Panc1 (cell line): ENCODE data around the gene RXFP4.

Experiments
- CTCF ChIP-seq: fragments of 450-650 bp; IDR thresholded peaks from 2 replicates; pipeline ENCODE4 v1.5.1; 2017; ENCODE audit warnings: mild to moderate bottlenecking
- POLR2AphosphoS5 ChIP-seq: IDR thresholded peaks from 2 replicates; pipeline ENCODE4 v1.6.1; 2012; ENCODE audit warnings: mild to moderate bottlenecking, low read depth, low read length, moderate library complexity
- REST ChIP-seq, 2 experiments: IDR thresholded peaks; 2 replicates each; pipeline ENCODE4 v1.6.1; 2011 to 2012; ENCODE audit warnings: low read depth in 2 of 2, control low read depth in 1 of 2, low read length in 1 of 2, mild to moderate bottlenecking in 1 of 2, moderate library complexity in 1 of 2; ENCODE audit not compliant: insufficient read depth in 1 of 2
- SIN3A ChIP-seq: IDR thresholded peaks from 2 replicates; pipeline ENCODE4 v1.6.1; 2012; ENCODE audit warnings: low read depth, mild to moderate bottlenecking, low read length, moderate library complexity, borderline replicate concordance; ENCODE audit not compliant: insufficient read depth

- TF ChIP-seq CTCF (no peak), POLR2AphosphoS5 (no peak), SIN3A (no peak), REST (IDR thresholded peaks at IDR 0.05; ENCODE audit: insufficient read depth in 1 of 2, low read depth in 2 of 2, low read length in 1 of 2) (no peak)
Measured at GRCh38 chr1:155962599-155963211, 21.3 kb downstream of the RXFP4 start.
